HFF-Myc (cell line): ENCODE measurements around the gene PATL2.
A peak's percentile ranks its signal among the peaks of the same experiment; 100 is the strongest.
"Not testable (repeated sequence)": the region's sequence is repeated elsewhere in the genome, so short reads cannot be mapped to it uniquely, and the experiment has no call there.

ENCODE experiments used
- DNase-seq: peaks from one replicate; pipeline ENCODE4 v3.0.0-alpha.2; 2011; ENCODE audit warnings: low read depth; ENCODE audit errors: extremely low read depth
- H3K4me3 ChIP-seq: replicated peaks from 2 replicates; pipeline ENCODE4 v1.5.1; 2011; ENCODE audit warnings: low read depth, mild to moderate bottlenecking, control low read depth, low read length
- TF ChIP-seq, protein P1 (sequence below): IDR thresholded peaks from 2 replicates; pipeline ENCODE4 v1.5.1; 2012; ENCODE audit warnings: mild to moderate bottlenecking, low read depth, low read length, control low read depth; ENCODE audit errors: missing control alignments

PATL2 gene

DNA sequence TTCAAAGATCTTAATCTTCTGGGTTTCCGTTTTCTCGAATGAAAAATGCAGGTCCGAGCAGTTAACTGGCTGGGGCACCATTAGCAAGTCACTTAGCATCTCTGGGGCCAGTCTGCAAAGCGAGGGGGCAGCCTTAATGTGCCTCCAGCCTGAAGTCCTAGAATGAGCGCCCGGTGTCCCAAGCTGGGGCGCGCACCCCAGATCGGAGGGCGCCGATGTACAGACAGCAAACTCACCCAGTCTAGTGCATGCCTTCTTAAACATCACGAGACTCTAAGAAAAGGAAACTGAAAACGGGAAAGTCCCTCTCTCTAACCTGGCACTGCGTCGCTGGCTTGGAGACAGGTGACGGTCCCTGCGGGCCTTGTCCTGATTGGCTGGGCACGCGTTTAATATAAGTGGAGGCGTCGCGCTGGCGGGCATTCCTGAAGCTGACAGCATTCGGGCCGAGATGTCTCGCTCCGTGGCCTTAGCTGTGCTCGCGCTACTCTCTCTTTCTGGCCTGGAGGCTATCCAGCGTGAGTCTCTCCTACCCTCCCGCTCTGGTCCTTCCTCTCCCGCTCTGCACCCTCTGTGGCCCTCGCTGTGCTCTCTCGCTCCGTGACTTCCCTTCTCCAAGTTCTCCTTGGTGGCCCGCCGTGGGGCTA, at the start of gene PATL2, which contains the start of gene B2M:
Gene PATL2, minus strand, starts transcription at position 228 of the 647 bp plus-strand sequence. CDS start 34,833 bp downstream, outside the sequence.
Gene B2M, plus strand, starts transcription at position 422 of the 647 bp plus-strand sequence. Its CDS starts 30 bp downstream, at position 452.
- DNase-seq: peak; percentile 91

GRCh38 chr15:44753345-44753744, 42.2 kb upstream of the PATL2 start:
- TF ChIP-seq, protein P1, sequence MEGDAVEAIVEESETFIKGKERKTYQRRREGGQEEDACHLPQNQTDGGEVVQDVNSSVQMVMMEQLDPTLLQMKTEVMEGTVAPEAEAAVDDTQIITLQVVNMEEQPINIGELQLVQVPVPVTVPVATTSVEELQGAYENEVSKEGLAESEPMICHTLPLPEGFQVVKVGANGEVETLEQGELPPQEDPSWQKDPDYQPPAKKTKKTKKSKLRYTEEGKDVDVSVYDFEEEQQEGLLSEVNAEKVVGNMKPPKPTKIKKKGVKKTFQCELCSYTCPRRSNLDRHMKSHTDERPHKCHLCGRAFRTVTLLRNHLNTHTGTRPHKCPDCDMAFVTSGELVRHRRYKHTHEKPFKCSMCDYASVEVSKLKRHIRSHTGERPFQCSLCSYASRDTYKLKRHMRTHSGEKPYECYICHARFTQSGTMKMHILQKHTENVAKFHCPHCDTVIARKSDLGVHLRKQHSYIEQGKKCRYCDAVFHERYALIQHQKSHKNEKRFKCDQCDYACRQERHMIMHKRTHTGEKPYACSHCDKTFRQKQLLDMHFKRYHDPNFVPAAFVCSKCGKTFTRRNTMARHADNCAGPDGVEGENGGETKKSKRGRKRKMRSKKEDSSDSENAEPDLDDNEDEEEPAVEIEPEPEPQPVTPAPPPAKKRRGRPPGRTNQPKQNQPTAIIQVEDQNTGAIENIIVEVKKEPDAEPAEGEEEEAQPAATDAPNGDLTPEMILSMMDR: no peak
- no peak overlapping the region for H3K4me3 ChIP-seq
- no peak for DNase-seq

More for the DNA sequence above, at the start of gene PATL2, which contains the start of gene B2M:
- H3K4me3 ChIP-seq: peak within 1 kb of the TSS; percentile 90
- TF ChIP-seq, protein P1: no peak

DNA sequence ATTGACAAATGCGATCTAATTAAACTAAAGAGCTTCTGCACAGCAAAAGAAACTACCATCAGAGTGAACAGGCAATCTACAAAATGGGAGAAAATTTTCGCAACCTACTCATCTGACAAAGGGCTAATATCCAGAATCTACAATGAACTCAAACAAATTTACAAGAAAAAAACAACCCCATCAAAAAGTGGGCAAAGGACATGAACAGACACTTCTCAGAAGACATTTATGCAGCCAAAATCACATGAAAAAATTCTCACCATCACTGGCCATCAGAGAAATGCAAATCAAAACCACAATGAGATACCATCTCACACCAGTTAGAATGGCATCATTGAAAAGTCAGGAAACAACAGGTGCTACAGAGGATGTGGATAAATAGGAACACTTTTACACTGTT, 32.3 kb upstream of the PATL2 start:
- not testable (repeated sequence) for DNase-seq, H3K4me3 ChIP-seq

DNA sequence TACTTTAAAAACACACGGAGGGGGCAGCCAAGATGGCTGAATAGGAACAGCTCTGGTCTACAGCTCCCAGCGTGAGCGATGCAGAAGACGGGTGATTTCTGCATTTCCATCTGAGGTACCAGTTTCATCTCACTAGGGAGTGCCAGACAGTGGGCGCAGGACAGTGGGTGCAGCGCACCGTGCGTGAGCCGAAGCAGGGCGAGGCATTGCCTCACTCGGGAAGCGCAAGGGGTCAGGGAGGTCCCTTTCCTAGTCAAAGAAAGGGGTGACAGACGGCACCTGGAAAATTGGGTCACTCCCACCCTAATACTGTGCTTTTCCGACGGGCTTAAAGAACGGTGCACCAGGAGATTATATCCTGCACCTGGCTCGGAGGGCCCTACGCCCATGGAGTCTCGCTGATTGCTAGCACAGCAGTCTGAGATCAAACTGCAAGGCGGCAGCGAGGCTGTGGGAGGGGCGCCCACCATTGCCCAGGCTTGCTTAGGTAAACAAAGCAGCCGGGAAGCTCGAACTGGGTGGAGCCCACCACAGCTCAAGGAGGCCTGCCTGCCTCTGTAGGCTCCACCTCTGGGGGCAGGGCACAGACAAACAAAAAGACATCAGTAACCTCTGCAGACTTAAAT, 28.2 kb upstream of the PATL2 start:
- H3K4me3 ChIP-seq, DNase-seq: not testable (repeated sequence)

DNA sequence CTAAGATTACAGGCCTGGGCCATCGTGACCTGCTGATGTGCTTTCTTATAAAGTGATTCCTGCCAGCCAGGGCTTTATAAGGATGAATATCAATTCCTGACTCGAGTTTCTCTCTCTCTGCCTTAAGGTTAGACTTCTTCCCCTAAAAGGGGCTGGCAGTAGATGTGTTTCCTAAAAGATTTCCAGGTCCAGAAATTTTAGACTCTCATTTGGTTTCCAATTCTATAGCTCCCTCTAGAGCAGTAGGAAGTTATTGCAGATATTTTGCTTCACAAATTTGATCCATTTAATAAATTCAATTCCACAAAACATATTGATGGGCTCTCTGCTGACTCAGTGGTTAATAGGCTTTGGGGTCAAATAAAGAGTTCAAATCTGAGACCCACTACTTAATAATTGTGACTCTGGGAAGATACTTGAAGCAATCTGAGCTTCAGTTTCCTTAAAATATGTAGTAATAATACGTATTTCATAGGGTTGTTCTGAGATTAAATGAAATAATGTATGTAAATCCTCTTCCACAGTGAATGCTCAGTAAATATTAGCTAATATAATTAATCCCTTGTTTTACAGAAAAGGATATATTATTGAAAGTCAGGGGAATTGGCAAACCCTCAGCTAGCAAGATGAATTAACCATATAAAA, 27.3 kb upstream of the PATL2 start:
- no peak overlapping the region for H3K4me3 ChIP-seq
- DNase-seq: no peak
- TF ChIP-seq, protein P1: peak; percentile 60

DNA sequence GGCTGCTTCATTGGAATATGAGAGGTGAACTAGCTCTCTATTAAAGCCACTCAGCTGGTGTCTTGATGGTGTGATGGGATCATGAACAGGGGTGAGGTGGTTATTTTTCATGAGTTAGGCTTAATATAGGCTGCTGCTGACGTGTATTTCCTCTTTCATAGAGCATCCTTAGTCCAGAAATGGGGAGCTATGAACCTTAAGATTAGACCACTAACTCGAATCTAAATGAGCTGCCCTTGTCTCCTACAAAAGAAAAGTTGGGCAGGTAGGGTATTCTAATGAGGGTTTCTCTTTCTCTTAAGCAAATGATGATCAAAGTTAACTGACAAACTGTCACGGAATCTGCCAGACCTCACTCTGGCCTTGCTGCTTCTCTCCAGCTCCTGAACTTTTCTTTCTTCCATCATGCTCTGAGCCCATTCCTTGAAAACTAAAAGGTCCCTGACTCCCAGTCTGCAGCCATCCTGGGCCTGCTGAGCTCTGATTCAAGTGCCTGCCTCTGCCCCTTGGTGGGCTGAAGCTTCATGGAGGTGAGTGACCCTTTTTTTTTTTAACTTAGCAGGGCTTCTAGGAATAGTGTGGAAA, 25.1 kb upstream of the PATL2 start, which contains the start of gene TRIM69:
Gene TRIM69, plus strand, starts transcription at position 348 of the 585 bp plus-strand sequence. Its CDS starts 177 bp downstream, at position 525.
- H3K4me3 ChIP-seq: no peak within 1 kb of the TSS
- TF ChIP-seq, protein P1: no peak
- no peak for DNase-seq

DNA sequence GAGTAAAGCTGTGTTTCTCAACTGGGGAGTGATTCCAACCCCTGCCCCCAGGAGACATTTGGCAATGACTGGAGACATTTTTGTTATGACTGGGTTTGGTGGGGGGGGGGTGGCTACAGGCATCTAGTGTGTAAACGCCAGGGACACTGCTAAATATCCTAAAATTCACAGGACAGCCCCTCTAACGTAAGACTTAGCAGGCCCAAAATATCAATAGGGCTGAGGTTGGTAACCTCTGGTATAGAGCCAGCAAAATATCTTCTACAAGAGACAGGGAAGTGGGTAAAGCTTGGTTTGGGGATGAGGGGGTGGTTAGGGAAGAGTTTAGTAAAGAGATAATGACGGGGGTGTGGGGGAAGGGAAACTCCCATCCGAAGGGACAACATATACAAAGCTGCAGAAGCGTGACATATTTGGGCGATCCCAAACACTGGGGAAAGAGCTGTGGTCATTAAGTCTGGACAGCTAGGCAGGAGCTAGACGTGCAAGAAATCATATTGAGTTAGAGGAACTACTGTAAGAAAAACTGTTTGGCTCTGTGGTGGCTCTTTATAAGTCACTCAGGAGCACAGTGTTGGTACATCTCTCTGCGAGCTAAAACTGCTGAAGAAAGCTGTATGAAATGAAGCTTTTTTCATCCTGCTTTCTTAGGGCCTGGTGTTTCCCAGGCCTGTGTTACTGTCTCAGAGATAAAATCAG, 24.5 kb upstream of the PATL2 start:
- DNase-seq: no peak
- TF ChIP-seq, protein P1: no peak
- no peak overlapping the region for H3K4me3 ChIP-seq
